MM.1S (cell line): ENCODE data around the gene NANOG.
"Not testable (repeated sequence)": the region's sequence is repeated elsewhere in the genome, so short reads cannot be mapped to it uniquely, and the experiment has no call there.

ENCODE experiments used
- DNase-seq: peaks from one replicate; pipeline ENCODE4 v3.0.0-alpha.2; 2015
- H2AFZ ChIP-seq: fragments of 300-600 bp; sonication (generic); 2 replicates; pipeline ENCODE4 v1.6.0; 2016; ENCODE audit warnings: antibody characterized with exemption, low read length
- H3F3A ChIP-seq: fragments of 300-600 bp; sonication (generic); 2 replicates; pipeline ENCODE4 v1.6.1; 2016; ENCODE audit warnings: mild to moderate bottlenecking, antibody characterized with exemption, low read length, moderate library complexity, mixed read lengths; ENCODE audit not compliant: insufficient read depth
- H3K27ac ChIP-seq: fragments of 300-600 bp; sonication (generic); 2 replicates; pipeline ENCODE4 v1.5.1; 2016; ENCODE audit warnings: mild to moderate bottlenecking, low read length
- H3K27me3 ChIP-seq: fragments of 300-600 bp; sonication (generic); replicated peaks from 2 replicates; pipeline ENCODE4 v1.6.0; 2016; ENCODE audit warnings: low read length; ENCODE audit not compliant: insufficient read depth
- H3K36me3 ChIP-seq: fragments of 300-600 bp; sonication (generic); replicated peaks from 2 replicates; pipeline ENCODE4 v1.6.1; 2016; ENCODE audit warnings: mild to moderate bottlenecking, low read length, mixed read lengths; ENCODE audit not compliant: insufficient read depth
- H3K4me1 ChIP-seq: fragments of 300-600 bp; sonication (generic); 2 replicates; pipeline ENCODE4 v1.6.1; 2016; ENCODE audit warnings: low read length, mixed read lengths
- H3K4me2 ChIP-seq: fragments of 300-600 bp; sonication (generic); 2 replicates; pipeline ENCODE4 v1.6.0; 2016; ENCODE audit warnings: low read depth, low read length
- H3K4me3 ChIP-seq: fragments of 300-600 bp; sonication (generic); 2 replicates; pipeline ENCODE4 v1.5.1; 2016; ENCODE audit warnings: low read length, mixed read lengths
- H3K79me2 ChIP-seq: fragments of 300-600 bp; sonication (generic); 2 replicates; pipeline ENCODE4 v1.6.1; 2016; ENCODE audit warnings: mixed run types, low read length, mixed read lengths
- H3K9ac ChIP-seq: fragments of 300-600 bp; sonication (generic); 2 replicates; pipeline ENCODE4 v1.6.1; 2016; ENCODE audit warnings: low read length, mixed read lengths
- H3K9me2 ChIP-seq: fragments of 300-600 bp; sonication (generic); replicated peaks from 2 replicates; pipeline ENCODE4 v1.6.1; 2016; ENCODE audit warnings: mild to moderate bottlenecking, low read length, mixed read lengths; ENCODE audit not compliant: insufficient read depth
- H3K9me3 ChIP-seq: fragments of 300-600 bp; sonication (generic); replicated peaks from 2 replicates; pipeline ENCODE4 v1.6.1; 2016; ENCODE audit warnings: mild to moderate bottlenecking, low read length, mixed read lengths; ENCODE audit not compliant: insufficient read depth
- H4K20me1 ChIP-seq: fragments of 300-600 bp; sonication (generic); 2 replicates; pipeline ENCODE4 v1.6.1; 2016; ENCODE audit warnings: mild to moderate bottlenecking, low read length, moderate library complexity, mixed read lengths; ENCODE audit not compliant: insufficient read depth
- CTCF ChIP-seq: fragments of 300-600 bp; sonication (generic); IDR thresholded peaks from 2 replicates; pipeline ENCODE4 v1.5.1; 2016; ENCODE audit warnings: antibody characterized with exemption, low read length, mixed read lengths
- EZH2 ChIP-seq: fragments of 300-600 bp; sonication (generic); optimal IDR thresholded peaks from 2 replicates; pipeline ENCODE3; 2017; ENCODE audit warnings: low read depth, mild to moderate bottlenecking, antibody characterized with exemption, low read length, mixed read lengths
- EZH2phosphoT487 ChIP-seq: fragments of 300-600 bp; sonication (generic); IDR thresholded peaks from 2 replicates; pipeline ENCODE4 v1.6.1; 2018; ENCODE audit warnings: antibody characterized with exemption, low read length

Gene NANOG

GRCh38 chr12:7782055-7782454 is 7.1 kb upstream of the NANOG start:
- H3K9me2 ChIP-seq = no peaks in the 10 kb centered on the region
- no peak overlapping the region for H2AFZ ChIP-seq
- H3K4me1 ChIP-seq = no peaks in the 10 kb centered on the region
- H3K27ac ChIP-seq = no peak overlapping the region
- no peak for TF ChIP-seq EZH2phosphoT487
- no peak for TF ChIP-seq EZH2
- TF ChIP-seq CTCF = no peak
- H3K27me3 ChIP-seq = no peaks in the 10 kb centered on the region
- H3K9ac ChIP-seq = no peak overlapping the region
- no peak for DNase-seq
- no peaks in the 10 kb centered on the region for H3K36me3 ChIP-seq
- no peak overlapping the region for H3K4me2 ChIP-seq
- H4K20me1 ChIP-seq = no peaks in the 10 kb centered on the region
- no peaks in the 10 kb centered on the region for H3K79me2 ChIP-seq
- no peak overlapping the region for H3K4me3 ChIP-seq
- no peaks in the 10 kb centered on the region for H3F3A ChIP-seq
- H3K9me3 ChIP-seq = no peaks in the 10 kb centered on the region

DNA sequence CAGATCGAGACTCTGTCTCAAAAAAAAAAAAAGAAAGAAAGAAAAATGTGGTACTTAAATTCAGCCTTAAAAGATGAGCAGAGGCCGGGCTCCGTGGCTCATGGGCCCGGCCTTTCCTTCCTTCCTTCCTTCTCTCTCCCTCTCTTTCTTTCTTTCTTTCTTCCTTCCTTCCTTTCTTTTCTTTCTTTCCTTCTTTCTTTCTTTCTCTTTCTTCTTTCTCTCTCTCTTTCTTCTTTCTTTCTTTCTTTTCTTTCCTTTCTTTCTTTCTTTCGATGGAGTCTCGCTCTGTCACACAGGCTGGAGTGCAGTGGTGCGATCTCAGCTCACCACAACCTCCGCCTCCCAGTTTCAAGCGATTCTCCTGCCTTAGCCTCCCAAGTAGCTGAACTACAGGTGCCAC is 5.8 kb upstream of the NANOG start:
- not testable (repeated sequence) for H3K36me3 ChIP-seq, H3K27ac ChIP-seq, H3K9ac ChIP-seq, H4K20me1 ChIP-seq, H3K9me3 ChIP-seq, H3K27me3 ChIP-seq, H3K4me3 ChIP-seq, H3F3A ChIP-seq, H3K4me1 ChIP-seq, H3K4me2 ChIP-seq, H2AFZ ChIP-seq, DNase-seq, H3K79me2 ChIP-seq, H3K9me2 ChIP-seq

DNA sequence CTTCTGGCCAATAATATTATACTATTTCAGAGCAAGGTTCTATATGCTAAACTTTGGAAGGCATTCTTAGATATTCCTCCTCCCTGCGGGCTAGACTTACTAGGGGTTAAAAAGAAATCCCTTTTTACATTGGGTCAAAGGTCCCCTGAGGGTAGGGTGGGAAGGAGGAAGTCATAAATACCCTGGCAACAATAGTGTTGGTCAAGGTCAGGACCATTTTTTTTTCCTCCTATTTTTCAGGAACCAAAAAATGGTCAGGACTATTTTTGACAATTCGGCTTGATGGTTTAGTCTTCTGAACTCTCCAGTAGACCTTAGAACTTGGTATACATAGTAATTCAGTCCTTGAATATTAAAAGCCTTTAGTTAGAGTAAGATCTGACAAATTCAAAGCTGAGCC is 4.5 kb upstream of the NANOG start:
- H3K27ac ChIP-seq = no peak overlapping the region
- H3K4me3 ChIP-seq = no peak overlapping the region
- H3K79me2 ChIP-seq = no peaks in the 10 kb centered on the region
- H3K9ac ChIP-seq = no peak overlapping the region
- H3K36me3 ChIP-seq = no peaks in the 10 kb centered on the region
- DNase-seq = no peak
- no peak overlapping the region for H3K4me2 ChIP-seq
- H3K4me1 ChIP-seq = no peaks in the 10 kb centered on the region
- H3K9me3 ChIP-seq = no peaks in the 10 kb centered on the region
- TF ChIP-seq EZH2phosphoT487 = no peak
- no peak for TF ChIP-seq CTCF
- no peak for TF ChIP-seq EZH2
- no peaks in the 10 kb centered on the region for H3F3A ChIP-seq
- H3K9me2 ChIP-seq = no peaks in the 10 kb centered on the region
- no peak overlapping the region for H2AFZ ChIP-seq
- H4K20me1 ChIP-seq = no peaks in the 10 kb centered on the region
- H3K27me3 ChIP-seq = no peaks in the 10 kb centered on the region

DNA sequence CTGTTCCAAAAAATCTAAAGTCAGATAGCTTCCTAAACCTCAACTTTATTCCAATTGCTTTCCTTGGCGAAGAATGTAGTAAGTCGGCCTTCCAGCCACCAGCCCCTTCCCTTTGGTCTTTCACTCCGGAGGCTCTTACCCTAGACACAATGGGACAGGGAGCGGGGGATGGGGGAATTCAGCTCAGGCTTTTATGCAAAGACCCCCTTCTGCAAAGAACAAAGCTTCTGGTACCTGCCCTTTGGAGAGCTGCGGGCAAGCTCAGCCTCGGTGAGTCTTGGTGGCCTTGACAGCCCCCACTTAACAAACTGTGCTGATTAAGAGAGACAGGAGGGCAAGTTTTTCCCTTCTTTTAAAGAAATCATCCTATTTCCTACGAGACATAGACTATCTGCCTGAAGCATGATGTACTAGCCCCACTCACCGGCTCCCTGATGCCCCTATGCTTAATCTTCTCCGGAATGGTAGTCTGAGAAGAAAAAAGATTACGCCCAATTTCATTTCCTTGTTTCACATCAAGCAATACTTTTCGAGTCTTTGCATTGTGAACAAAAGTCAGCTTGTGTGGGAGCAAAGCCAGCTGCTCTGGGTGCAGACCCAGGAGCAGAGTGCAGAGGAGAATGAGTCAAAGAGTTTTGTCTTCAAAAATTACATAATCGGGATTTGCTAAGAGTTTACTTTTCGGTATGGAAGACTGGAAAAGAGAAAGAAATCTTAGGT is 1.5 kb upstream of the NANOG start:
- no peak overlapping the region for H3K9ac ChIP-seq
- H3K79me2 ChIP-seq = no peaks in the 10 kb centered on the region
- no peak overlapping the region for H2AFZ ChIP-seq
- no peaks in the 10 kb centered on the region for H3F3A ChIP-seq
- H3K27ac ChIP-seq = no peak overlapping the region
- H3K27me3 ChIP-seq = no peaks in the 10 kb centered on the region
- H3K9me2 ChIP-seq = no peaks in the 10 kb centered on the region
- H3K4me1 ChIP-seq = no peaks in the 10 kb centered on the region
- no peaks in the 10 kb centered on the region for H3K36me3 ChIP-seq
- TF ChIP-seq CTCF (no peak), EZH2phosphoT487 (no peak), EZH2 (no peak)
- H3K4me3 ChIP-seq = no peak overlapping the region
- H4K20me1 ChIP-seq = no peaks in the 10 kb centered on the region
- DNase-seq = no peak
- H3K4me2 ChIP-seq = no peak overlapping the region
- no peaks in the 10 kb centered on the region for H3K9me3 ChIP-seq
